HG02642 (cell line): Measurements from ENCODE around the gene RPL10A.

Experiments used
- ATAC-seq: cut with Tn5 transposase; IDR thresholded peaks from one replicate; pipeline ENCODE4 v1.9.1; 2021; ENCODE audit warnings: mild to moderate bottlenecking; ENCODE audit not compliant: unreplicated experiment, poor library complexity

The RPL10A gene

DNA sequence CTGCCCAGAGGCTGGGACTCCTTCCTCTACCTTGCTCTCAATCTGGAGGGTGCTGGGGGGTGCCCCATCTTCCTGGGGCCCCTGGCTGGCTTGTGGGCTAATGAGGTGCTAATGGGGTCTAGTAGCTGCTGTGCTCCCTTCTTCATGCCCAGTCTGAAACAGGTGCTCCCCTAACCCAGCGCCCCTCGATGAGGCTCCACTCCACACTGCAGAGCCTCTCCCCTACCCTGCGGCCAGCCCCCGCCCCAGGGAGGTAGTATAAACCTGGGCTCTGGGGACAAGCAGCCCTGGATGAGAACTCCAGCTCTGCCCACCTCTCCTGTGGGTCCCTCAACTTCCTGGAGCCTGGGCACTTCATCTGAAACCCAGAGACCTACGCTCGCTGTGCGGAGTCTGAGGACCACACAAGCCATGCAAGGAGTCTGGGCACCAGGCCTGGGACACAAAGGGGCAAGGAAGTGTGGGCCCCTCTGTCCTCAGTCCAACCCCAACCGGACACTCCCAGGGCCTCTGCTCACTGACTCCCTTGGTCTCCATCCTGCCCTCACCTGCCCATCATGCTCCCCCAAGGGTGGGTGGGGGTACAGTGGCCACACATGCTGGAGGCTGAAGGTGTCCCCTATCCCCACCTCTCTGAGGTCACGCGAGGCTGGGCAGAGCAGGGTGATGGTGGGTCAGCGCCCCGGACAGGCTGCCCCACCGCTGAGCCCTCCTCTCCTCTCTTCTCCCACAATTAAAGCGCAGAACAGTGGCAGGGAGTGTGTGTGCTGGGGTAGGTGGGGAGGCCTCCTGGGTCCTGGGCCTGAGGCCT is 6.1 kb downstream of the RPL10A start:
- no peak for ATAC-seq

- ATAC-seq, result no peak
Measured at GRCh38 chr6:35474942-35475570, 6.9 kb downstream of the RPL10A start.

DNA sequence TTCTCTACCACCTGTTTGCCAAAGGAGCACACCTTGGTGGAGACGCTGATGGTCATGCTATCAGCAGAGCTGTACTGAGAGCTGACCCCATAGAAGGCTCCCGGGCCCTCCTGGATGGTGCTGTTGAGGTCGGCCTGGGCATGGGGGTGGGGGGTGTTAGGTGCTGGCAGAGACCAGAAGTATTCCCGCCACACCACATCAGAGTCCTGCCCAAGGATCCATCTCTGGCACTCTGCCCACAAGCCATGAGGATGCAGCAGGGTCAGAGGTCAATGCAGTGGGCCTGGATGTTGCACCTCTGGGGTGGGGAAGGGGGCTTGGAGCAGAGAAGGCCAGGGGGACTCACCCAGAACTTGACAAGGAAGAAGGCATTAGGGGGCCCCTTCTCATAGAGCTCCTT is 7.4 kb downstream of the RPL10A start:
- no peak for ATAC-seq

- ATAC-seq, result no peak
Measured at GRCh38 chr6:35476004-35476403, 7.8 kb downstream of the RPL10A start.

DNA sequence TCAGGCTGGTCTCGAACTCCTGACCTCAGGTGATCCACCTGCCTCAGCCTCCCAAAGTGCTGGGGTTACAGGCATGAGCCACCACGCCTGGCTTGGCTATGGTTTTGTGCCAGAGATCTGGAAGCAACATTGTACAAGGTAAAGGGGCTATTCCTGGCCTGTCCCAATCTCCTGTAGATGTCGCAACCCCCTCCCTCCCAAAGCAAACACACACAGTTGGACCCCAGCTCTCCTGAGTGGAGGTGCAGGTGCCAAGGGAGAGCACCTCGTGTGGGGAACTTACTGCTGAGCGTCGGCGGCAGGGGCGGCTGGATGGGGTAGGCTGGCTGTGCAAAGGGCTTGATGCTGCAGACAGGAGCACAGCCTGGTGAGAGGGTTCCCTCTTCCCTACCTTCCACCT is 8.8 kb downstream of the RPL10A start:
- no peak for ATAC-seq

DNA sequence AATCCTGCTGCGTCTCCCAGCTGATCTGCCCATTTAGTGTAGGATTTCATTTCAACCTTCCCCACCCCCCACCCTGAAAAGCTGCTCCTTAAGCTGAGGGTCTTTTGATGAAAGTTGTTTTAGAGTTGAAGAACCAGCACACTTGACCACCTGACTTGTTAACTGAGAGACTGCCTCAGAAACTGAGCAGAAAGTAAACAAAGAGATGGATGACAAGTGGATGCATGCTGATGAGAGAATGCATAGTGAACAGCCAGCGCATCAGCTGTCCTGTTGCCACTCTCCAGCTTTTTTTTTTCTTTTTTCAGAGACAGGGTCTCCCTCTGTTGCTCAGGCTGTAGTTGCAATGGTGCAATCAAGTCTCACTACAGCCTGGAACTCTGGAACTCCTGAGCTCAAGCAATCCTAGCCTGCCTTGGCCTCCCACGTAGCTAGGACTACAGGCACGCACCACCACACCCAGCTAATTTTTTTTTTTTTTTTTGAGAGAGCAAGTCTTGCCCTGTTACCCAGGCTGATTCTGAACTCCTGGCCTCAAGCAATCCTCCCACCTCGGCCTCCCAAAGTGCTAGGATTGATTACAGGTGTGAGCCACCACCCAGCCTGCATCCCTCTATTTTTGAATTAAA is 9.5 kb downstream of the RPL10A start:
- ATAC-seq, result no peak

DNA sequence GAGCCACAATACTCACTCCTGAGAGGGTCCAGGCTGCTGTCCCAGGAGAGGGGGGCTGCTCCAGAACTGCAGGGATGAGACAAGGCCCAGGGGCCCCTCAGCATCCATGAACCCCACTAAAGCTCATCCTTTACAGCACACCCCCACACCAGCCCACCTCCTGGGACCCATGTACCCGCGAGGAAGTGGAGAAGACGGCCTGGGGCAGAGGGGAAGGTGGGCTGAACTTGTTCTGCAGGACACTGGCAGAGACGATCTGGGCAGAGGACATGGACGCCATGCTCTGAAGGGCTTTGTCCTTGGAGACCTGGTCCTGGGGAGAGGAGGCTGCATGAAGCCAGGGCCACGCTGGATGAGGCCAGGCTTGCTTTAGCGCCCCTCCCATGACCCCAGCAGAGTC is 10.1 kb downstream of the RPL10A start:
- no peak for ATAC-seq

DNA sequence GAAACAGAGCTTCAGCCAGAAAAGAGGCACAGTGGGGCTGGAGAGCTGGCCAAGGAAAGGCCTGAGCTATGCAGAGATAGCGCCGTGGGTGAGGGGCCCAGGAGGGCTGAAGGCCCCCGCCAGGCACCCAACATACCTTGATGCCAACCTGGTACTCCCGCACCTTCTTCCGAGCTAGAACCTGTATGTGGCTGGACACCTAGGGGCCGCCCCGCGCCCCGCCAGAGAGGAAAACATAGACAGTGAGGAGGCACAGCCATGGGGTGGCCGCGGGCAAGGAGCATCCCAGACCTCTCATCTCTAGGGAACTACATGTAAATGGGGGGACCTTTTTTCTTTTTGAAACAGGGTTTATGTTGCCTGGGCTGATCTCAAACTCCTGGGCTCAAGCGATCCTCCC is 12.0 kb downstream of the RPL10A start:
- no peak for ATAC-seq

DNA sequence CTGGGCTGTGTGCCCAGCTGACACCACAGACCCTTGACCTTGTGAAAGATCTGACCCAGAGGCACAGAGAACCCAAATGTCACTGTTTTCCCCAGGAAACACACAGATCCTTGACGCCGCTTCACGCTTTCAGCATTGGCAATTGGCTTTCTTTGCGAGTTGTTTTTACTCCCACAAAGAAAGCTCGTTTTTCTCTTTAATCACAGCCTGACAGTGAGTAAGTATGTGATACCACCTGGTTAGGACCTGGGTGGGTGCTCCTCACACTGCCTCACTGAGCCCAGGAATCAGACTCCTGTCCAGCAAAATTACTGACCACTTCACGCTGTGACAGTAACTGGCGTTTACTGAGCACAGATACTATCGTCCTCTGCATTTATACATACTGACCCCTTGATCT is 13.0 kb downstream of the RPL10A start:
- ATAC-seq, result no peak

- no peak for ATAC-seq
Measured at GRCh38 chr6:35483062-35483461, 14.9 kb downstream of the RPL10A start.

- ATAC-seq, result no peak
Measured at GRCh38 chr6:35483490-35483889, 15.3 kb downstream of the RPL10A start.

DNA sequence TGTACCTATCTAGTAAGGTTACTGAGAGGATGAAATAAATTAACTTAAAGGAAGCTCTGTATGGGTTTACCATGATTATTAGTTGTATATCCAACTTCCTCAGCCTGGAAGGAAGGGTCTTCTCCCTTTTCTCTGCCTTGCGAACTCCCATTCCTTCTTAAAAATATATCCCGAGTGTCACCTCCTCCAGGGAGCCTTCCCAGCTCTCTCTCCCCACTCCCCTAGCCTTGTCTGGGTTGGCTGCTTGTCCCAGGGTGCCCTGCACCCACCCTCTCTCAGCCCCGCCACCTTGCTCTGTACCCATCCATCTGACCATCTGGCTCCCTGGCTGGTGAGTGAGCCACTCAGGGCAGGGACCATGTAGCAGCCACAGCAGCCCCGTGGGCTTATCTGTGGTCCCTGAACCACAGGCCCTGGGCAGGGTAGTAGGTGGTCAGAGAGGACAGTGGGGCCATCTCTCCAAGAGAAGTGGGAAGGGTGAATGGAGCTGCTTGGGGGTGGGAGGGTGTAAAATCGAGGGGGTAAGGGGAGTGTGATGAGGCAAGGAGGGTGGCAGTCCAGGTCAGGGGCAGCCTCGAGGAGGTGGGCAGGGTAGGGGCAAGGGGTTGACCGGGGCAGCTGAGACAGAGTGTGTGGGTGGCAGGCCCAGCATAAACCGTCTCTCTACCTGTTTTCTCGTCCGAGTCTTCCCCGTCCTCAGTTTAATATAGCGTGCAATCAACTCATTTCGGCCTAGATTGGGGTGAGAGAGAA is 15.9 kb downstream of the RPL10A start:
- no peak for ATAC-seq

DNA sequence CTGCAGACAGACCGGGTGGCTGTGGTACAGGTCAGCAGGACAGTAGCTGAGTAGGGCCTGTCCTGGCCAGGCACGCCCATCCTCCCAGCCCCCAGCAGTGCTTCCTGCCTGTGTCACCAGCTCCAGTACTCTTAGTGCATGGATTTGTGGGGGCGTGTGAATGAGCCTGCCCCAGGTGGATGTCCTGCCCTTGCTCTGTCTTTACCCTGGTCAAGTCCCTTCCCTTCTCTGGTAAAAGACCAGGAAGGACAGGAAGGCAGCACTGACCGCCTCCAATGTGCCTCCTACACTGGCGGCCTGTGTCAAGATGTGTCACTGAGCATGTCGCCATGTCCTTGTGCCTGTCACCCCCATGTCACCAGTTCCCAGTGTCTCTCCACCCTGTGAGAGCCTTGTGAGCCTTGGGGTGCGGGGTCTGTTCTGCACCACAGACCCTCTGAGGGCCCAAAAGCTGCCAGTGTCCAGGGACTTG is 16.8 kb downstream of the RPL10A start:
- no peak for ATAC-seq

DNA sequence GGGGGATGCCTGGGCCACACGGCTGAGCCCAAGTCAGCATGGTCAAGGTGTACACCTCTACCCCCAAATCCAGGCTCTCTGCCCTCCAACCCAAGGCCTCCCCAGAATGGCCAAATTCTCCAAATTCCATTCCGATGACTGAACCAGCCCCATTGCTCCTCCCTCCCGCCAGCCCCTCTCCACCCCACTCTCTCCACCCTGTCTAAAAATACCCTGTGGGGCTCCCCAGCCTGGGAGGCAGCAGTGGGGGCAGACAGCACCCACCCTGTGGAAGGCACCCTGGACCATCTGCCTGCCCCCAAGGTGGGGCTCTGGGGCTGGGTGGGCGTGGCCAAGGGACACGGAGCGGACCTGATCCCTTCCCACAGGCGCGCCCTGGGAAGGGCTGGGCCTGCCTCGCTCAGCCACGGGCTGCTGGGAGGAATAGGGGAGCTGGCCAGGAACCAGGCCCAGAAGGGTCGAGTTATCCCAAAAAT is 17.2 kb downstream of the RPL10A start:
- ATAC-seq, result no peak

DNA sequence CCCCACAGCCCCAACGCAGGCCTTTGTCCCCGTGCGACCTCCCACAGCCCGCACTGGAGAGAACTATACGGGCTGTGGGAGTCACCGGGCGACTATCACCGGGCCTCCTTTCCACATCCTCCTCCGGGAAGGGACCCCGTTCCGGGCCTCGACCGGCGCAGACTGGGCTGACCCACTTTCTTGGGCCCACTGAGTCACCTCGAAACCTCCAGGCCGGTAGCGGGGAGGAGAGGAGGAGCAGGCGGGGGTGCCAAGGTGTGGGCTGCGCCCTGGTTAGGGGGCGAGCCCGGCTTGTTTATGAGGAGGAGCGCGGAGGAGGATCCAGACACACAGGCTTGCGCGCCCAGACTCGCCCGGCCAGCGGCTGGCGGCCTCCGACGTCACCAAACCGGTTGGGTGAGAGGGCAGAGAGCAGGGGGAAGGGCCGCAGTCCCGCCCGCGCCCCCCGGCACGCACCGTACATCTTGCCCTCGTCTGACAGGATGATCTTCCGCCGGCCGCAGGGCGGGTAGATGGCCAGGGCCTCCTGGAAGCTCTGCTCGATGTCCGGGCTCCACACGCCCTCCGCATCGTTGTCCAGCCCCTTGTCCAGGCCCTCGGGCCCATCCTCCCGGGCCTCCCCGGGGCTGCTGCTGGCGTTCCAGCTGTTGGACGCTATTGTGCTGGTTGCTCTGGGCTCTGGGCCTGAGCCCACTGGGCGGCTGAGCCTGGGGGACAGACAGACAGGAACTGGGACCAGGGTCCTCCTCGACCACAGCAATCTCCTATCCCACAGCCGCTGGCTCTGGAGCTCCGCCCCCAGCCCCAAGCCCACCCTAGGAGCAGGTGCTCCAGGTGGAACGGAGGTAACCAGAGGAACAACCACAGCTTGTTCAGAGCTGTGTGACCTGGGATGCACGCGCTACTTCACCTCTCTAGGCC is 18.1 kb downstream of the RPL10A start:
- ATAC-seq, result no peak

DNA sequence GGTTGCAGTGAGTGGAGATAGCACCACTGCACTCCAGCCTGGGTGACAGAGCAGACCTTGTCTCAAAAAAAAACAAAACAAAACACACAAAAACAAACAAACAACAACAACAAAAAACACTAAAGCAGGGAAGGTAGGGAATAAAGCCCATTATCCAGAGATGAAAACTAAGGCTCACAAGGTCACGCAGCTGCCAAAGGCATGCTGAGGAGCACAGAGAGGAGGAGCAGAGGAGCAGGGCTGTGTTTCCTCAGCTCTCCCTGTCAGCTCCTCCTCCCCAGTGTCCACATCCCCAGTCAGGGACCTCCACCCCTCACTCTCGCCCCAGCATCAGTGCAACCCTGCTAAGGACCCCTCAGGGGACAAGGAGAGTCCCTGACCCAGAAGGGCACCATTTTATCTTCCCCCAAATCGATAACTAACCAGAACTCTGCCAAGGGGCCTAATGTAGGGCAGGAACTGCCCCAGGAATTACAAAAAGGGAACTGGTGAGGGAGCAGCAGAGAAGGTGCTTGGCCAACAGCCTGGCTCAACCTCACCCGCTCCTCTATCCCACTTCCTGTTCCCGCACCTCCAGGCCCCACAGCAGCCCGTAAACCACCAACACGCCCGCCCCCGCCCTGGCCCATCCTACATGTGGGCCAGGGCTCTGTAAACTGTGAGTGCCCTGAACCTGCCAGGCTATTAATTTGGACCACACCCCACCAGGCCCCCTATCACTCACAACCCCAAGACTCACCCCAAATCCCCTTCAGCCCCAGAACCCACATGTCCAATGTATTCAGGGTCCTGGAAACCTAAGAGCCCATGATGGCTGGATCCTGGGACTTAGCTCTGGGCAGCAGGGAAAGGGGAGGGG is 19.7 kb downstream of the RPL10A start:
- ATAC-seq, result no peak

DNA sequence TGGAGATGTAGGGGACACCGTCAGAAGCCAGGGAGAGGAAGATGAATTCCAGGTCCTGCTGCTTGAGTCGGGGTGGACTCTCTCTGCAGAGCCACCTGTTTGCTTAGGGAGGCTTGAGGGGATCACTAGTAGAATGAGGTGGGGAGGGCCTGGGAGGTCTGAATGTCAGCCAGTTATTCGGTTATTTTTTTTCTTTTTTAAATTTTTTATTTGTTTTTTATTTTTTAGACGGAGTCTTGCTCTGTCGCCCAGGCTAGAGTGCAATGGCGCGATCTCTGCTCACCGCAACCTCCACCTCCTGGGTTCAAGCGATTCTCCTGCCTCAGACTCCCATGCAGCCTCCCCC is 20.3 kb downstream of the RPL10A start:
- no peak for ATAC-seq

DNA sequence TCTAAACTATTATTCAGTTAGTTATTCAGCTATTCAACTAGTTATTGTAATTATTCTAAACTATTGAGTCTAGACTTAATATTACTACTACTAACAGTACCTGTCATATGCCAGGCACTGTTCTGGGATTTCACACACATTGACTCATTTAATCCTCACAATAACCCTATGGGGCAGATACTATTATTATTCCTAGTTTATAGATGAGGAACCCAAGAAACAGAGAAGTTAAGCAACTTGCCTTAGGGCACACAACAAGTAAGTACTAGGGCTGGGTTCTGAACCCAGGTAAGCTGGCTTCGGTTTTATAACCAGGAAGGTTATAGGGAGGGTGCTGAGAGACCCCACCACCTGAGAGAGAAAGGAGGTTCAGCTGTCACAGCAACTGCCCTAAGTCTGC is 20.9 kb downstream of the RPL10A start:
- no peak for ATAC-seq
